GM12878 (cell line): ENCODE results near the gene RBBP8NL. TPM values are rescaled to one million over a fixed set of nuclear protein-coding genes. Genes with fewer than 3 reads are reported as not detected.
A peak's percentile ranks its signal among the peaks of the same experiment; 100 is the strongest.

Experiments
- ATAC-seq: fragments of 200-7000 bp; cut with Tn5 transposase; 3 replicates; pipeline ENCODE4 v1.9.1; 2020; ENCODE audit warnings: mild to moderate bottlenecking, moderate library complexity
- BruUV-seq: library from RNA; stranded (reverse); fragments of 400-500 nt; replicated peaks from 2 replicates; lab custom pipeline; 2021; lab: Mats Ljungman, UMichigan
- CTCF ChIA-PET: fragments of 300-600 bp; sonication (Branson Sonifier 250); formaldehyde crosslinking; extraction: SDS; loops from one replicate; lab custom pipeline; 2021; ENCODE audit warnings: inconsistent platforms; lab: Yijun Ruan, JAX
- POLR2A ChIA-PET: fragments of 350-600 bp; formaldehyde crosslinking; extraction: SDS; loops from one replicate; lab custom pipeline; 2021; ENCODE audit warnings: inconsistent platforms; lab: Charles Lee
- RAD21 ChIA-PET: fragments of 300-600 bp; sonication (Branson Sonifier 250); formaldehyde crosslinking; loops from one replicate; lab custom pipeline; 2023; ENCODE audit warnings: antibody characterized with exemption; ENCODE audit not compliant: unreplicated experiment; lab: Charles Lee
- SMC1A ChIA-PET: fragments of 300-600 bp; sonication (Branson Sonifier 250); formaldehyde crosslinking; loops from one replicate; lab custom pipeline; 2023; ENCODE audit not compliant: unreplicated experiment, uncharacterized antibody; lab: Charles Lee
- DNase-seq: peaks from one replicate; pipeline ENCODE4 v3.0.0-alpha.2; 2011; ENCODE audit warnings: low read depth, low spot score
- FAIRE-seq: peaks from 3 replicates; lab custom pipeline; 2011; peaks lifted over from hg19 to GRCh38; lab: Jason Lieb, UNC
- H2AFZ ChIP-seq: 2 replicates; pipeline ENCODE4 v1.6.0; 2011; ENCODE audit warnings: low read depth, low read length, control low read depth; ENCODE audit not compliant: control insufficient read depth
- H3K27ac ChIP-seq: 2 replicates; pipeline ENCODE4 v1.5.1; 2011; ENCODE audit warnings: control low read depth; ENCODE audit not compliant: control insufficient read depth, insufficient read depth
- H3K27me3 ChIP-seq, 2 experiments: replicated peaks in 1 of 2; 2 replicates each; pipeline versions ENCODE4 v1.6.0 to v1.6.1; 2011; ENCODE audit warnings: low read length in 1 of 2; ENCODE audit not compliant: control insufficient read depth in 2 of 2, insufficient read depth in 2 of 2
- H3K36me3 ChIP-seq, 2 experiments: 2 replicates each; pipeline ENCODE4 v1.5.1; 2011; ENCODE audit warnings: low read length in 1 of 2; ENCODE audit not compliant: control insufficient read depth in 2 of 2, insufficient read depth in 2 of 2
- H3K4me1 ChIP-seq: 2 replicates; pipeline ENCODE4 v1.6.1; 2011; ENCODE audit warnings: mild to moderate bottlenecking, low read length, moderate library complexity, mixed read lengths; ENCODE audit not compliant: control insufficient read depth, insufficient read depth
- H3K4me2 ChIP-seq: 2 replicates; pipeline ENCODE4 v1.6.0; 2011; ENCODE audit warnings: control low read depth; ENCODE audit not compliant: control insufficient read depth, insufficient read depth
- H3K4me3 ChIP-seq: fragments of 200-600 bp; sonication (generic); 2 replicates; pipeline ENCODE4 v1.5.1; 2016
- H3K79me2 ChIP-seq: 2 replicates; pipeline ENCODE4 v1.6.0; 2011; ENCODE audit warnings: low read length; ENCODE audit not compliant: control insufficient read depth, insufficient read depth
- H3K9ac ChIP-seq: 2 replicates; pipeline ENCODE4 v1.8.0; 2011; ENCODE audit warnings: low read length, control low read depth, mixed read lengths; ENCODE audit not compliant: control insufficient read depth, insufficient read depth
- H3K9me3 ChIP-seq: replicated peaks from 3 replicates; pipeline ENCODE4 v1.5.1; 2011; ENCODE audit warnings: mild to moderate bottlenecking, low read length; ENCODE audit not compliant: control insufficient read depth, insufficient read depth
- H4K20me1 ChIP-seq: 2 replicates; pipeline ENCODE4 v1.6.0; 2011; ENCODE audit not compliant: control insufficient read depth, insufficient read depth
- CBX3 ChIP-seq: fragments of 200-600 bp; sonication (generic); IDR thresholded peaks from 2 replicates; pipeline ENCODE4 v1.6.1; 2016; ENCODE audit warnings: low read depth, borderline replicate concordance
- CREB1 ChIP-seq: IDR thresholded peaks from 2 replicates; pipeline ENCODE4 v1.6.1; 2012; ENCODE audit warnings: low read depth, mild to moderate bottlenecking, inconsistent platforms
- ELK1 ChIP-seq: IDR thresholded peaks from 2 replicates; pipeline ENCODE4 v1.6.1; 2012; ENCODE audit warnings: low read depth, low read length, improper control_type of control experiment
- FOXK2 ChIP-seq: fragments of 450-650 bp; IDR thresholded peaks from 2 replicates; pipeline ENCODE4 v1.6.1; 2017; ENCODE audit warnings: mild to moderate bottlenecking, moderate library complexity
- IRF4 ChIP-seq: IDR thresholded peaks from 2 replicates; pipeline ENCODE4 v1.6.1; 2011; ENCODE audit warnings: low read depth, low read length
- IRF5 ChIP-seq: fragments of 450-650 bp; IDR thresholded peaks from 2 replicates; pipeline ENCODE4 v1.6.1; 2017; ENCODE audit warnings: borderline replicate concordance
- POLR2AphosphoS5 ChIP-seq: IDR thresholded peaks from 2 replicates; pipeline ENCODE4 v1.6.1; 2011; ENCODE audit warnings: mild to moderate bottlenecking, low read length, inconsistent platforms
- RELB ChIP-seq: fragments of 450-650 bp; IDR thresholded peaks from 2 replicates; pipeline ENCODE4 v1.6.1; 2017; ENCODE audit warnings: low read depth, mild to moderate bottlenecking, moderate library complexity
- SRF ChIP-seq, 2 experiments: IDR thresholded peaks; 2 replicates each; pipeline ENCODE4 v1.6.1; 2011; ENCODE audit warnings: low read depth in 2 of 2, low read length in 2 of 2, mild to moderate bottlenecking in 1 of 2, moderate library complexity in 1 of 2
- TCF3 ChIP-seq: IDR thresholded peaks from 2 replicates; pipeline ENCODE4 v1.6.1; 2012; ENCODE audit warnings: low read depth, mild to moderate bottlenecking, low read length, borderline replicate concordance; ENCODE audit not compliant: insufficient read depth
- WGBS: methylation state at CpG from one replicate; pipeline ENCODE4 v1.1.6; 2016; ENCODE audit warnings: low lambda C conversion rate; ENCODE audit not compliant: insufficient replicate concordance, insufficient coverage; ENCODE audit errors: missing lambda C conversion rate; 5-methylcytosine and 5-hydroxymethylcytosine counted together
- in situ Hi-C: fragments of 300-500 bp; cut with MboI; formaldehyde crosslinking; loops from 9 replicates; pipeline ENCODE4 v1.14.3; 2018; ENCODE audit warnings: mixed read lengths
- intact Hi-C: fragments of 100-400 bp; cut with micrococcal nuclease; formaldehyde crosslinking; loops from one replicate; pipeline ENCODE4 v1.14.2; 2022; ENCODE audit not compliant: unreplicated experiment
- polyA plus RNA-seq, 11 experiments: library from polyadenylated mRNA; depleted of rRNA in 4 of 11; unstranded in 6 of 11; stranded (reverse) in 5 of 11; fragments of >200 nt; fragmentation: Nextera tagmentation in 4 of 11; fragmentation: Illumina TruSeq in 1 of 11; extraction: Ambion mirVana in 4 of 11; extraction: Trizol in 1 of 11; gene quantifications; 1 replicate in 1 of 11; 2 replicates in 10 of 11; pipeline versions ENCODE4 v1.2.1 to v1.2.3, GENCODE V29; 2011 to 2016; ENCODE audit warnings: inconsistent platforms in 2 of 11, missing spikeins in 2 of 11, low read depth in 1 of 11
- total RNA-seq, 4 experiments: library from RNA; depleted of rRNA in 3 of 4; stranded (reverse); fragments of >200 nt in 3 of 4; fragmentation: Illumina TruSeq in 1 of 4; extraction: Trizol in 1 of 4; gene quantifications; 2 replicates each; pipeline versions ENCODE4 v1.2.1 to v1.2.3, GENCODE V29; 2013 to 2021

The RBBP8NL gene
- total and polyA plus RNA-seq, 10 of the 15 experiments (the other 5 are each of a cell fraction or from before 2014, with no cell fraction given), result not detected

- no peak for TF ChIP-seq IRF5
- 0 out of 2 replicates have a peak, but pooled peaks have one; percentile 6 for TF ChIP-seq CREB1
- no peak for TF ChIP-seq ELK1
- no peak for TF ChIP-seq SRF (IDR thresholded peaks at IDR 0.05; ENCODE audit: low read depth in 2 of 2, low read length in 2 of 2)
These were observed 38.3 kb downstream of the RBBP8NL start (continued) for GRCh38 chr20:62388839-62389600.

- TF ChIP-seq FOXK2 (no peak), IRF4 (no peak), POLR2AphosphoS5 (no peak; the same call in 1 of the 2 replicates), CBX3 (no peak), RELB (no peak), TCF3 (no peak)
- peaks cover 9 to 13% of the 10 kb centered on the region in 2 experiments for H3K36me3 ChIP-seq
- in situ Hi-C loops (loop anchor here (25.0 kb wide), 1 partner anchor 376 kb away; no protein-coding TSS in a partner anchor), intact Hi-C loops (loop anchor here (1.0 to 10.0 kb wide), 5 partner anchors 86 to 373 kb away; partner anchors contain the start of genes ADRM1, LSM14B and MTG2)
- peak overlapping the region; percentile 93 for H3K27ac ChIP-seq
- H3K4me3 ChIP-seq, result peak overlapping the region; percentile 100
- H3K79me2 ChIP-seq, result peaks cover 48% of the 10 kb centered on the region
- no peak for DNase-seq
- H2AFZ ChIP-seq, result no peak overlapping the region
- no peaks in the 10 kb centered on the region for H4K20me1 ChIP-seq
- ChIA-PET POLR2A (no interaction called here), RAD21 (no interaction called here), SMC1A (no interaction called here), CTCF (interaction anchor here (0.8 kb wide), 1 partner anchor 22 kb away, joined by 3 read pairs; no protein-coding TSS in a partner anchor)
- no peak for ATAC-seq
- H3K4me2 ChIP-seq, result peak overlapping the region; percentile 76
- no peaks in the 10 kb centered on the region for H3K27me3 ChIP-seq
- WGBS, result 50% methylated on average over 18 of the region's 20 CpGs
- BruUV-seq, result no TSS peak
- no peaks in the 10 kb centered on the region for H3K9me3 ChIP-seq
- FAIRE-seq, result no peak
- H3K4me1 ChIP-seq, result peaks cover 4% of the 10 kb centered on the region
- peak overlapping the region; percentile 99 for H3K9ac ChIP-seq
These were observed 39.3 kb downstream of the RBBP8NL start for GRCh38 chr20:62387933-62388635.
